Measurements from ENCODE around the gene TP53TG3B. TPM values are rescaled to one million over a fixed set of nuclear protein-coding genes. Genes with fewer than 3 reads are reported as not detected.
"Not testable (repeated sequence)": the region's sequence is repeated elsewhere in the genome, so short reads cannot be mapped to it uniquely, and the experiment has no call there.

The TP53TG3B gene
- total and polyA plus RNA-seq, 10 of the 15 experiments (the other 5 are each of a cell fraction or from before 2014, with no cell fraction given), result not detected

DNA sequence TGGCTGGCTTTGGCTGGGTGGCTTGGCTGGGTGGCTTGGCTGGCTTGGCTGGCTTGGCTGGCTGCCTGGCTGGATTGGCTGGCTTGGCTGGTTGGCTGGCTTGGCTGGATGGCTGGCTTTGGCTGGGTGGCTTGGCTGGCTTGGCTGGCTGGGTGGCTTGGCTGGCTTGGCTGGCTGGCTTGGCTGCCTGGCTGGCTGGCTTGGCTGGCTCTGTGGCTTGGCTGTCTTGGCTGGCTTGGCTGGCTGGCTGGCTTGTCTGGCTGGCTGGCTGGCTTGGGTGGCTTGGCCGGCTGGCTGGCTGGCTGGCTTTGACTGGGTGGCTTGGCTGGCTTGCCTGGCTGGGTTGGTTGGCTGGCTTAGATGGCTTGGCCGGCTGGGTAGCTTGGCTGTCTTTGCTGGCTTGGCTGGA is 22.1 kb upstream of the TP53TG3B start:
- H3K9ac ChIP-seq (ENCODE audit: control insufficient read depth, insufficient read depth, low read length); H3K79me2 ChIP-seq (ENCODE audit: control insufficient read depth, insufficient read depth, low read length); H4K20me1 ChIP-seq (ENCODE audit: control insufficient read depth, insufficient read depth); SMC1A ChIA-PET (ENCODE audit: uncharacterized antibody, unreplicated experiment); RAD21 ChIA-PET (ENCODE audit: unreplicated experiment); H3K27me3 ChIP-seq (replicated peaks in 1 of 2; ENCODE audit: control insufficient read depth in 2 of 2, insufficient read depth in 2 of 2, low read length in 1 of 2); FAIRE-seq; BruUV-seq (replicated peaks); H3K27ac ChIP-seq (ENCODE audit: control insufficient read depth, insufficient read depth); H3K4me3 ChIP-seq; H3K36me3 ChIP-seq (ENCODE audit: control insufficient read depth in 2 of 2, insufficient read depth in 2 of 2, low read length in 1 of 2); POLR2A ChIA-PET; H3K4me2 ChIP-seq (ENCODE audit: control insufficient read depth, insufficient read depth); ATAC-seq; H3K4me1 ChIP-seq (ENCODE audit: control insufficient read depth, insufficient read depth, low read length); H3K9me3 ChIP-seq (replicated peaks; ENCODE audit: control insufficient read depth, insufficient read depth, low read length); CTCF ChIA-PET; DNase-seq (ENCODE audit: low read depth, low spot score); H2AFZ ChIP-seq (ENCODE audit: control insufficient read depth, low read depth, low read length); in situ Hi-C loops (cut with MboI); intact Hi-C loops (cut with micrococcal nuclease; ENCODE audit: unreplicated experiment): not testable (repeated sequence)
- 23% methylated on average over 2 of the region's 2 CpGs for WGBS (ENCODE audit: insufficient coverage, insufficient replicate concordance, low lambda C conversion rate, missing lambda C conversion rate)

DNA sequence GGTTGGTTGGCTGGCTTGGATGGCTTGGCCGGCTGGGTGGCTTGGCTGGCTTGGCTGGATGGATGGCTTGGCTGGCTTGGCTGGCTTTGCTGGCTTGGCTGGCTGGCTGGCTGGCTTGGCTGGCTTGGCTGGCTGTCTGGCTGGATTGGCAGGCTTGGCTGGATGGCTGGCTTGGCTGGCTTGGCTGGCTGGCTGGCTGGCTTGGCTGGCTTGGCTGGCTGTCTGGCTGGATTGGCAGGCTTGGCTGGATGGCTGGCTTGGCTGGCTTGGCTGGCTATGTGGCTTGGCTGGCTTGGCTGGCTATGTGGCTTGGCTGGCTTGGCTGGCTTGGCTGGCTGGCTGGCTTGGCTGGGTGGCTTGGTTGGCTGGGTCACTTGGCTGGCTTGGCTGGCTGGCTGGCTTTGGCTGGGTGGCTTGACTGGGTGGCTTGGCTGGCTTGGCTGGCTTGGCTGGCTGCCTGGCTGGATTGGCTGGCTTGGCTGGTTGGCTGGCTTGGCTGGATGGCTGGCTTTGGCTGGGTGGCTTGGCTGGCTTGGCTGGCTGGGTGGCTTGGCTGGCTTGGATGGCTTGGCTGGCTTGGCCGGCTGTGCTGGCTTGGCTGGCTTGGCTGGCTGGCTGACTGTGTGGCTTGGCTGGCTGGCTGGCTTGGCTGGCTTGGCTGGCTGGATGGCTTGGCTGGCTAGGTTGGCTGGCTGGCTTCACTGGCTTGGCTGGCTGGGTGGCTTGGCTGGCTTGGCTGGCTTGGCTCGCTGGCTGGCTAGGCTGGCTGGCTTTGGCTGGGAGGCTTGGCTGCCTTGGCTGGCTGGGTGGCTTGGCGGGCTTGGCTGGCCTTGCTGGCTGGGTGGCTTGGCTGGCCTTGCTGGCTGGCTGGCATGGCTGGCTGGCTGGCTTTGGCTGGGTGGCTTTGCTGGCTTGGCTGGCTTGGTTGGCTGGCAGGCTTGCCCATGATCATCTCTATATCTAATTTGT is 21.3 kb upstream of the TP53TG3B start:
- H3K79me2 ChIP-seq (ENCODE audit: control insufficient read depth, insufficient read depth, low read length); in situ Hi-C loops (cut with MboI); POLR2A ChIA-PET; FAIRE-seq; H3K9ac ChIP-seq (ENCODE audit: control insufficient read depth, insufficient read depth, low read length); H3K4me2 ChIP-seq (ENCODE audit: control insufficient read depth, insufficient read depth); BruUV-seq (replicated peaks); CTCF ChIA-PET; intact Hi-C loops (cut with micrococcal nuclease; ENCODE audit: unreplicated experiment); DNase-seq (ENCODE audit: low read depth, low spot score); SMC1A ChIA-PET (ENCODE audit: uncharacterized antibody, unreplicated experiment); H3K36me3 ChIP-seq (ENCODE audit: control insufficient read depth in 2 of 2, insufficient read depth in 2 of 2, low read length in 1 of 2); RAD21 ChIA-PET (ENCODE audit: unreplicated experiment); H3K27me3 ChIP-seq (replicated peaks in 1 of 2; ENCODE audit: control insufficient read depth in 2 of 2, insufficient read depth in 2 of 2, low read length in 1 of 2); H3K27ac ChIP-seq (ENCODE audit: control insufficient read depth, insufficient read depth); H3K4me1 ChIP-seq (ENCODE audit: control insufficient read depth, insufficient read depth, low read length); H3K4me3 ChIP-seq; ATAC-seq; H4K20me1 ChIP-seq (ENCODE audit: control insufficient read depth, insufficient read depth); H3K9me3 ChIP-seq (replicated peaks; ENCODE audit: control insufficient read depth, insufficient read depth, low read length); H2AFZ ChIP-seq (ENCODE audit: control insufficient read depth, low read depth, low read length): not testable (repeated sequence)
- WGBS (ENCODE audit: insufficient coverage, insufficient replicate concordance, low lambda C conversion rate, missing lambda C conversion rate), result 23% methylated on average over 3 of the region's 4 CpGs

Small RNA genes within 50 kb of the gene (small RNA-seq; reads per million reads assigned to genes)
- not detected for gene AC141257.3
- not detected for gene AC141257.4

Other genes with a start within 250 kb of the TP53TG3B start
- gene TP53TG3C, start 166.6 kb upstream of the TP53TG3B start, total RNA-seq (2014; rRNA removed), result not detected in 2 replicates
- gene TP53TG3C, start 166.6 kb upstream of the TP53TG3B start, total RNA-seq (2014; rRNA removed; fragmentation: Illumina TruSeq; extraction: Trizol), result not detected in 2 replicates
- gene TP53TG3C, start 166.6 kb upstream of the TP53TG3B start, total RNA-seq (2021), result not detected in 2 replicates
- not detected in 2 replicates for gene TP53TG3C, start 166.6 kb upstream of the TP53TG3B start, polyA plus RNA-seq (2011; rRNA removed)
- gene TP53TG3C, start 166.6 kb upstream of the TP53TG3B start, polyA plus RNA-seq (2014; fragmentation: Illumina TruSeq; extraction: Trizol), result not detected in 2 replicates
- not detected for gene TP53TG3C, start 166.6 kb upstream of the TP53TG3B start, polyA plus RNA-seq (2014; fragmentation: Nextera tagmentation; extraction: Ambion mirVana)
- not detected in 2 replicates for gene TP53TG3C, start 166.6 kb upstream of the TP53TG3B start, polyA plus RNA-seq (2014; rRNA removed)
- gene TP53TG3C, start 166.6 kb upstream of the TP53TG3B start, polyA plus RNA-seq (2016; fragmentation: Nextera tagmentation; extraction: Ambion mirVana), result not detected
- not detected in 2 replicates for gene TP53TG3E, start 56.5 kb upstream of the TP53TG3B start, total RNA-seq (2014; rRNA removed)
- not detected in 2 replicates for gene TP53TG3E, start 56.5 kb upstream of the TP53TG3B start, total RNA-seq (2014; rRNA removed; fragmentation: Illumina TruSeq; extraction: Trizol)
- gene TP53TG3E, start 56.5 kb upstream of the TP53TG3B start, total RNA-seq (2021), result not detected in 2 replicates
- gene TP53TG3E, start 56.5 kb upstream of the TP53TG3B start, polyA plus RNA-seq (2011; rRNA removed), result not detected in 2 replicates
- gene TP53TG3E, start 56.5 kb upstream of the TP53TG3B start, polyA plus RNA-seq (2014; fragmentation: Illumina TruSeq; extraction: Trizol), result not detected in 2 replicates
- gene TP53TG3E, start 56.5 kb upstream of the TP53TG3B start, polyA plus RNA-seq (2014; fragmentation: Nextera tagmentation; extraction: Ambion mirVana), result not detected
- gene TP53TG3E, start 56.5 kb upstream of the TP53TG3B start, polyA plus RNA-seq (2014; rRNA removed), result not detected in 2 replicates
- gene TP53TG3E, start 56.5 kb upstream of the TP53TG3B start, polyA plus RNA-seq (2016; fragmentation: Nextera tagmentation; extraction: Ambion mirVana), result not detected
- gene TP53TG3F, start 98.8 kb downstream of the TP53TG3B start, total RNA-seq (2014; rRNA removed), result not detected in 2 replicates
- not detected in 2 replicates for gene TP53TG3F, start 98.8 kb downstream of the TP53TG3B start, total RNA-seq (2014; rRNA removed; fragmentation: Illumina TruSeq; extraction: Trizol)
- gene TP53TG3F, start 98.8 kb downstream of the TP53TG3B start, total RNA-seq (2021), result not detected in 2 replicates
- not detected in 2 replicates for gene TP53TG3F, start 98.8 kb downstream of the TP53TG3B start, polyA plus RNA-seq (2011; rRNA removed)
- not detected in 2 replicates for gene TP53TG3F, start 98.8 kb downstream of the TP53TG3B start, polyA plus RNA-seq (2014; fragmentation: Illumina TruSeq; extraction: Trizol)
- gene TP53TG3F, start 98.8 kb downstream of the TP53TG3B start, polyA plus RNA-seq (2014; fragmentation: Nextera tagmentation; extraction: Ambion mirVana), result not detected
- gene TP53TG3F, start 98.8 kb downstream of the TP53TG3B start, polyA plus RNA-seq (2014; rRNA removed), result not detected in 2 replicates
- gene TP53TG3F, start 98.8 kb downstream of the TP53TG3B start, polyA plus RNA-seq (2016; fragmentation: Nextera tagmentation; extraction: Ambion mirVana), result not detected

Data from GM12878 (cell line).